GM12891 (cell line): ENCODE measurements around the gene NMNAT3.

ENCODE experiments used
- POLR2A ChIP-seq: IDR thresholded peaks from 2 replicates; pipeline ENCODE4 v1.6.1; 2011; ENCODE audit warnings: low read depth, low read length, control low read depth
- TAF1 ChIP-seq: IDR thresholded peaks from 2 replicates; pipeline ENCODE4 v1.6.1; 2011; ENCODE audit warnings: low read depth, low read length, control low read depth

- TF ChIP-seq POLR2A = no peak
- no peak for TF ChIP-seq TAF1
Measured at GRCh38 chr3:139555249-139555648, 122.5 kb downstream of the NMNAT3 start.
